Adrenal gland (tissue), 12 donors: ENCODE measurements around the gene ZHX3. TPM values are rescaled to one million over a fixed set of nuclear protein-coding genes. Genes with fewer than 3 reads are reported as not detected.

Experiments
- DNase-seq, 7 donors: peaks; one replicate each; pipeline ENCODE4 v3.0.0-alpha.2; 2019 to 2020
- H3K27ac ChIP-seq, 5 donors: fragments of 200-600 bp; sonication (generic) in 4 of 5; 1 replicate in 3 of 5; 2 replicates in 2 of 5; pipeline versions ENCODE4 v1.5.1 to v1.8.0; 2016 to 2020; ENCODE audit warnings: mild to moderate bottlenecking in 1 of 5
- H3K27me3 ChIP-seq: fragments of 200-600 bp; 2 replicates; pipeline ENCODE4 v1.8.0; 2021
- H3K36me3 ChIP-seq, 2 donors: fragments of 200-600 bp; replicated peaks in 1 of 2; 1 replicate in 1 of 2; 2 replicates in 1 of 2; pipeline versions ENCODE4 v1.5.1 to v1.8.0; 2018 to 2022
- H3K4me1 ChIP-seq, 2 donors: fragments of 200-600 bp; replicated peaks in 1 of 2; 1 replicate in 1 of 2; 2 replicates in 1 of 2; pipeline versions ENCODE4 v1.5.1 to v1.8.0; 2018 to 2021
- H3K4me3 ChIP-seq, 4 donors: fragments of 200-600 bp; sonication (generic) in 3 of 4; one replicate each; pipeline ENCODE4 v1.5.1; 2016 to 2018
- H3K9me3 ChIP-seq, 3 donors: fragments of 200-600 bp; sonication (generic) in 1 of 3; replicated peaks in 1 of 3; 1 replicate in 2 of 3; 2 replicates in 1 of 3; pipeline versions ENCODE4 v1.5.1 to v1.8.0; 2016 to 2021
- POLR2A ChIP-seq, 2 donors: fragments of 450-650 bp; IDR thresholded peaks; one replicate each; pipeline ENCODE4 v1.6.1; 2017; ENCODE audit warnings: antibody characterized with exemption in 2 of 2, mild to moderate bottlenecking in 2 of 2, moderate library complexity in 1 of 2
- WGBS, 4 donors: extraction: QIAGEN DNeasy Blood & Tissue Kit in 2 of 4; methylation state at CpG; one replicate each; pipeline versions ENCODE4 v1.1.5 to v1.1.7; 2013 to 2017; 5-methylcytosine and 5-hydroxymethylcytosine counted together
- intact Hi-C, 2 donors: fragments of 100-400 bp; cut with DNase I; formaldehyde crosslinking; loops; one replicate each; pipeline versions ENCODE4 v1.14.1 to v1.15.0; 2022 to 2023
- polyA plus RNA-seq, 3 donors: library from polyadenylated mRNA; stranded (reverse); fragments of 200-250 nt in 2 of 3; fragments of 350-450 nt in 1 of 3; fragmentation: Illumina TruSeq in 1 of 3; extraction: RNeasy Lipid Tissue Mini Kit (QIAGEN cat#74804) in 1 of 3; gene quantifications; one replicate each; pipeline ENCODE4 v1.2.3, GENCODE V29; 2013 to 2014
- total RNA-seq, 9 donors: library from RNA; depleted of rRNA in 4 of 9; stranded (reverse); fragments of >200 nt in 4 of 9; fragments of 120-200 nt in 1 of 9; fragmentation: NEBNext Ultra II Directional in 1 of 9; extraction: Animal tissue kit (Norgen Biotek cat#: 25700) in 1 of 9; gene quantifications; one replicate each; pipeline versions ENCODE4 v1.1.0 to v1.2.4, GENCODE V29; 2013 to 2023
- TF ChIP-seq, protein P1 (sequence below), 6 experiments: fragments of 450-650 bp in 4 of 6; fragments of 200-600 bp in 2 of 6; sonication (generic) in 1 of 6; IDR thresholded peaks; 1 replicate in 5 of 6; 2 replicates in 1 of 6; pipeline versions ENCODE4 v1.5.1 to v1.8.0; 2016 to 2021; ENCODE audit warnings: antibody characterized with exemption in 6 of 6, mild to moderate bottlenecking in 2 of 6, moderate library complexity in 1 of 6
- donor health status: healthy with polysubstance abuse.
- donor health status: Bipolar disorder and iron deficiency.
- donor health status: DM: yes; HTN: yes; CAD: no.
- donor health status: DM: no; HTN: no; CAD: no.
- donor health status: DM: no; HTN: no; CAD: no.
- donor health status: DM: yes; HTN: yes; CAD: no.

The ZHX3 gene
- total and polyA plus RNA-seq, 12 donors: 20.7 to 91.1 (median 51.2) TPM

- DNase-seq: peak in 4 of 7 donors; percentile 7 to 46 (median 12)
- Histone ChIP-seq H3K4me1 (peaks cover 6 to 18% of the 10 kb centered on the region in 2 donors), H3K4me3 (no peak overlapping the region), H3K36me3 (peaks cover 0 to 64% of the 10 kb centered on the region in 2 donors), H3K27me3 (no peaks in the 10 kb centered on the region), H3K9me3 (no peaks in the 10 kb centered on the region), H3K27ac (peak overlapping the region in 1 of 5 donors; percentile 27)
- TF ChIP-seq, protein P1, sequence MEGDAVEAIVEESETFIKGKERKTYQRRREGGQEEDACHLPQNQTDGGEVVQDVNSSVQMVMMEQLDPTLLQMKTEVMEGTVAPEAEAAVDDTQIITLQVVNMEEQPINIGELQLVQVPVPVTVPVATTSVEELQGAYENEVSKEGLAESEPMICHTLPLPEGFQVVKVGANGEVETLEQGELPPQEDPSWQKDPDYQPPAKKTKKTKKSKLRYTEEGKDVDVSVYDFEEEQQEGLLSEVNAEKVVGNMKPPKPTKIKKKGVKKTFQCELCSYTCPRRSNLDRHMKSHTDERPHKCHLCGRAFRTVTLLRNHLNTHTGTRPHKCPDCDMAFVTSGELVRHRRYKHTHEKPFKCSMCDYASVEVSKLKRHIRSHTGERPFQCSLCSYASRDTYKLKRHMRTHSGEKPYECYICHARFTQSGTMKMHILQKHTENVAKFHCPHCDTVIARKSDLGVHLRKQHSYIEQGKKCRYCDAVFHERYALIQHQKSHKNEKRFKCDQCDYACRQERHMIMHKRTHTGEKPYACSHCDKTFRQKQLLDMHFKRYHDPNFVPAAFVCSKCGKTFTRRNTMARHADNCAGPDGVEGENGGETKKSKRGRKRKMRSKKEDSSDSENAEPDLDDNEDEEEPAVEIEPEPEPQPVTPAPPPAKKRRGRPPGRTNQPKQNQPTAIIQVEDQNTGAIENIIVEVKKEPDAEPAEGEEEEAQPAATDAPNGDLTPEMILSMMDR (IDR thresholded peaks at IDR 0.05): no peak
- TF ChIP-seq POLR2A (IDR thresholded peaks at IDR 0.05): no peak
- intact Hi-C loops: loop anchor here (5.0 to 10.0 kb wide), 3 partner anchors 54 to 167 kb away; no protein-coding TSS in a partner anchor
- 87 to 94% (median 92%) methylated on average over 6 of the region's 6 CpGs for WGBS, 4 donors
These were observed 147.0 kb downstream of the ZHX3 start for GRCh38 chr20:41170386-41171105.

- DNase-seq: peak in 4 of 7 donors; percentile 12 to 47 (median 14)
- WGBS, 4 donors: 88 to 92% (median 89%) methylated on average over 13 to 14 of the region's 14 CpGs
- peaks cover 6 to 17% of the 10 kb centered on the region in 2 donors for H3K4me1 ChIP-seq
- intact Hi-C loops: loop anchor here (5.0 to 10.0 kb wide), 3 partner anchors 55 to 167 kb away; no protein-coding TSS in a partner anchor
- TF ChIP-seq, protein P1 (IDR thresholded peaks at IDR 0.05): no peak
- no peak for TF ChIP-seq POLR2A (IDR thresholded peaks at IDR 0.05)
- H3K36me3 ChIP-seq: peaks cover 0 to 67% of the 10 kb centered on the region in 2 donors
- no peak overlapping the region for H3K4me3 ChIP-seq
- H3K9me3 ChIP-seq: no peaks in the 10 kb centered on the region
- peak overlapping the region in 1 of 5 donors; percentile 27 for H3K27ac ChIP-seq
- no peaks in the 10 kb centered on the region for H3K27me3 ChIP-seq
These were observed 147.7 kb downstream of the ZHX3 start for GRCh38 chr20:41169791-41170351.

DNA sequence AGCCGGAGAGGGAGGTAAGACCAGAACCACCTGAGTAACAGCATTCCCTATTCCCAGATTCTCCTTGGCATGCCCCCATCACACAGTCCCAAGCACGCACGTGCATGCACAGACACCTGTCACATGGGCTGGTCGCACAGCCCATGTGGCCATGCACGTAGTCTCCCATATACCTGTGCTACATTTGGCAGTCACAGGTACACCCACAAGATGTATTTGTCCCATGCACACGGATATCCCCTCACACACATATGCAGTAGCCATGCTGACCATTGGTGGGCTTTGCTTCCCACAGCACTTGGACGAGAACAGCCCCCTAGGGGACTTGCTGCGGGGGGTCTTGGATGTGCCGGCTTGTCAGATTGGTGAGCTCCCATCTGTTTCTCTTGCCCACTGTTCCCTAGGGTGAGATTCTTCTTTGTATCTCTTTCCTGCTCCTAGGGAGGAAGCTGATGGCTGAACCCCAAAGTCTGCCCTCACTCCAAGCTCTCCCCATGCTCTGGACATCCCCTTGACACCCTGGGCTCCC, 148.3 kb downstream of the ZHX3 start:
- peaks cover 6 to 13% of the 10 kb centered on the region in 2 donors for H3K4me1 ChIP-seq
- 85 to 95% (median 93%) methylated on average over 8 to 9 of the region's 9 CpGs for WGBS, 4 donors
- no peak overlapping the region for H3K27ac ChIP-seq
- H3K36me3 ChIP-seq: peaks cover 0 to 67% of the 10 kb centered on the region in 2 donors
- intact Hi-C loops: no loop called here
- H3K27me3 ChIP-seq: no peaks in the 10 kb centered on the region
- no peak for TF ChIP-seq POLR2A (IDR thresholded peaks at IDR 0.05)
- TF ChIP-seq, protein P1 (IDR thresholded peaks at IDR 0.05): no peak
- H3K4me3 ChIP-seq: no peak overlapping the region
- H3K9me3 ChIP-seq: no peaks in the 10 kb centered on the region
- peak in 1 of 7 donors; percentile 11 for DNase-seq
